H1 (cell line): Measurements from ENCODE around the gene TTF1. TPM values are rescaled to one million over a fixed set of nuclear protein-coding genes. Genes with fewer than 3 reads are reported as not detected.

Experiments used
- CTCF ChIA-PET: fragments of 300-600 bp; sonication (Branson Sonifier 250); formaldehyde crosslinking; loops from one replicate; lab custom pipeline; 2021; ENCODE audit not compliant: partially characterized antibody; lab: Charles Lee
- POLR2A ChIA-PET: fragments of 300-600 bp; sonication (Branson Sonifier 250); formaldehyde crosslinking; loops from one replicate; lab custom pipeline; 2021; ENCODE audit warnings: inconsistent platforms; ENCODE audit not compliant: partially characterized antibody; lab: Charles Lee
- DNase-seq, 2 experiments: peaks; one replicate each; pipeline versions ENCODE4 v3.0.0 to v3.0.0-alpha.2; 2010 to 2022; ENCODE audit warnings: low spot score in 2 of 2, low read depth in 1 of 2, mixed read lengths in 1 of 2
- FAIRE-seq: peaks from 2 replicates; lab custom pipeline; 2011; peaks lifted over from hg19 to GRCh38; lab: Jason Lieb, UNC
- H2AFZ ChIP-seq: 2 replicates; pipeline ENCODE4 v1.8.1; 2012; ENCODE audit warnings: low read length, inconsistent platforms
- H2AK5ac ChIP-seq: 2 replicates; pipeline ENCODE4 v1.6.1; 2013; ENCODE audit warnings: low read depth, low read length
- H2BK120ac ChIP-seq: replicated peaks from 2 replicates; pipeline ENCODE3; 2013; ENCODE audit warnings: low read depth, low read length, inconsistent platforms
- H2BK12ac ChIP-seq: 2 replicates; pipeline ENCODE4 v1.6.1; 2013; ENCODE audit warnings: low read depth, low read length
- H2BK15ac ChIP-seq: 2 replicates; pipeline ENCODE4 v1.6.1; 2013; ENCODE audit warnings: low read length
- H2BK20ac ChIP-seq: 2 replicates; pipeline ENCODE4 v1.6.1; 2013; ENCODE audit warnings: low read length
- H2BK5ac ChIP-seq: 2 replicates; pipeline ENCODE4 v1.6.1; 2013; ENCODE audit warnings: low read depth, low read length
- H3K14ac ChIP-seq: 2 replicates; pipeline ENCODE4 v1.6.1; 2013; ENCODE audit warnings: inconsistent platforms; ENCODE audit not compliant: insufficient read length
- H3K18ac ChIP-seq: 2 replicates; pipeline ENCODE4 v1.6.1; 2013; ENCODE audit warnings: low read length; ENCODE audit errors: extremely low read depth
- H3K23ac ChIP-seq: 2 replicates; pipeline ENCODE4 v1.6.1; 2013; ENCODE audit warnings: inconsistent platforms; ENCODE audit not compliant: insufficient read length
- H3K23me2 ChIP-seq: 2 replicates; pipeline ENCODE4 v1.6.1; 2013; ENCODE audit warnings: low read depth, low read length
- H3K27ac ChIP-seq: 2 replicates; pipeline ENCODE4 v1.6.1; 2011; ENCODE audit warnings: low read depth, low read length, inconsistent platforms
- H3K27me3 ChIP-seq, 4 experiments: replicated peaks in 1 of 4; 1 replicate in 1 of 4; 2 replicates in 3 of 4; pipeline versions ENCODE4 v1.6.1 to v1.8.1; 2011 to 2013; ENCODE audit warnings: low read length in 3 of 4, mild to moderate bottlenecking in 3 of 4, inconsistent platforms in 2 of 4, mixed read lengths in 2 of 4, moderate library complexity in 1 of 4; ENCODE audit not compliant: control insufficient read depth in 3 of 4, insufficient read depth in 3 of 4; ENCODE audit errors: extremely low read depth in 1 of 4
- H3K36me3 ChIP-seq, 4 experiments: 2 replicates each; pipeline versions ENCODE4 v1.6.1 to v1.8.1; 2011 to 2013; ENCODE audit warnings: mild to moderate bottlenecking in 4 of 4, low read length in 3 of 4, moderate library complexity in 2 of 4, control low read depth in 1 of 4, inconsistent platforms in 1 of 4; ENCODE audit not compliant: insufficient read depth in 4 of 4, control insufficient read depth in 2 of 4
- H3K4ac ChIP-seq: replicated peaks from 2 replicates; pipeline ENCODE3; 2013; ENCODE audit warnings: low read length, low read depth, mixed read lengths, inconsistent platforms; ENCODE audit not compliant: insufficient read length
- H3K4me1 ChIP-seq, 4 experiments: replicated peaks in 1 of 4; 1 replicate in 1 of 4; 2 replicates in 3 of 4; pipeline versions ENCODE4 v1.6.1 to v1.8.1; 2011 to 2013; ENCODE audit warnings: low read length in 3 of 4, inconsistent platforms in 2 of 4, mixed read lengths in 1 of 4; ENCODE audit not compliant: insufficient read depth in 4 of 4, control insufficient read depth in 3 of 4
- H3K4me2 ChIP-seq, 2 experiments: 2 replicates each; pipeline versions ENCODE4 v1.6.1 to v1.8.1; 2011 to 2013; ENCODE audit warnings: low read depth in 2 of 2, low read length in 2 of 2, control low read depth in 1 of 2, inconsistent platforms in 1 of 2, mild to moderate bottlenecking in 1 of 2; ENCODE audit not compliant: insufficient read depth in 1 of 2
- H3K4me3 ChIP-seq, 4 experiments: fragments of 200-600, 300-600 bp in 1 of 4; sonication (generic), shearing (Covaris generic), sonication (Bioruptor Twin) in 1 of 4; 2 replicates each; pipeline versions ENCODE4 v1.5.1 to v1.8.1; 2011 to 2016; ENCODE audit warnings: low read length in 4 of 4, low read depth in 3 of 4, control low read depth in 2 of 4, inconsistent platforms in 2 of 4, mild to moderate bottlenecking in 2 of 4, mixed read lengths in 1 of 4, moderate library complexity in 1 of 4; ENCODE audit not compliant: insufficient read depth in 2 of 4; ENCODE audit errors: extremely low read depth in 1 of 4
- H3K56ac ChIP-seq: replicated peaks from 2 replicates; pipeline ENCODE3; 2013; ENCODE audit warnings: low read depth, mild to moderate bottlenecking, mixed read lengths, low read length, inconsistent platforms; ENCODE audit not compliant: insufficient read length
- H3K79me1 ChIP-seq: 2 replicates; pipeline ENCODE4 v1.6.1; 2013; ENCODE audit warnings: low read depth, low read length, control low read depth
- H3K79me2 ChIP-seq, 2 experiments: 2 replicates each; pipeline versions ENCODE4 v1.6.1 to v1.8.1; 2012 to 2013; ENCODE audit warnings: low read length in 2 of 2, mild to moderate bottlenecking in 2 of 2, inconsistent platforms in 1 of 2; ENCODE audit not compliant: insufficient read depth in 2 of 2, control insufficient read depth in 1 of 2
- H3K9ac ChIP-seq, 4 experiments: replicated peaks in 1 of 4; 1 replicate in 1 of 4; 2 replicates in 3 of 4; pipeline versions ENCODE4 v1.6.1 to v1.8.1; 2011 to 2013; ENCODE audit warnings: low read depth in 3 of 4, low read length in 3 of 4, control low read depth in 2 of 4, mild to moderate bottlenecking in 2 of 4, moderate library complexity in 2 of 4, inconsistent platforms in 1 of 4; ENCODE audit errors: extremely low read depth in 1 of 4
- H3K9me3 ChIP-seq, 2 experiments: 2 replicates each; pipeline versions ENCODE4 v1.6.1 to v1.8.1; 2012 to 2013; ENCODE audit warnings: mild to moderate bottlenecking in 2 of 2, moderate library complexity in 2 of 2, control low read depth in 1 of 2, inconsistent platforms in 1 of 2, low read depth in 1 of 2, low read length in 1 of 2, mixed read lengths in 1 of 2; ENCODE audit not compliant: insufficient read depth in 2 of 2
- H4K20me1 ChIP-seq, 2 experiments: replicated peaks in 1 of 2; 2 replicates each; pipeline versions ENCODE3 to v1.8.1; 2011 to 2013; ENCODE audit warnings: inconsistent platforms in 2 of 2, low read length in 2 of 2, mild to moderate bottlenecking in 1 of 2; ENCODE audit not compliant: insufficient read depth in 2 of 2, control insufficient read depth in 1 of 2
- H4K5ac ChIP-seq: 2 replicates; pipeline ENCODE4 v1.6.1; 2013; ENCODE audit warnings: low read length, low read depth, mixed read lengths, inconsistent platforms; ENCODE audit not compliant: insufficient read length
- H4K8ac ChIP-seq: 2 replicates; pipeline ENCODE4 v1.8.0; 2013; ENCODE audit warnings: mild to moderate bottlenecking, moderate library complexity, low read length, inconsistent platforms; ENCODE audit not compliant: insufficient read depth; ENCODE audit errors: extremely low read depth
- H4K91ac ChIP-seq: replicated peaks from 2 replicates; pipeline ENCODE3; 2013; ENCODE audit warnings: low read length, mixed read lengths, inconsistent platforms; ENCODE audit not compliant: insufficient read length
- HDAC2 ChIP-seq, 2 experiments: fragments of 300-600 bp in 1 of 2; sonication (generic) in 1 of 2; IDR thresholded peaks; 2 replicates each; pipeline ENCODE4 v1.6.1; 2011 to 2012; ENCODE audit warnings: low read depth in 2 of 2, low read length in 2 of 2, mild to moderate bottlenecking in 2 of 2, moderate library complexity in 2 of 2, borderline replicate concordance in 1 of 2, inconsistent platforms in 1 of 2
- HDAC6 ChIP-seq: IDR thresholded peaks from one replicate; pipeline ENCODE4 v1.7.1; 2012; ENCODE audit warnings: low read depth, mild to moderate bottlenecking, inconsistent platforms, low read length, moderate library complexity
- JUN ChIP-seq: IDR thresholded peaks from 2 replicates; pipeline ENCODE4 v1.6.1; 2011; ENCODE audit warnings: low read depth, mild to moderate bottlenecking, improper control_type of control experiment, low read length
- KDM1A ChIP-seq: fragments of 200-600, 300-600 bp; sonication (generic); IDR thresholded peaks from 2 replicates; pipeline ENCODE4 v1.7.1; 2016; ENCODE audit warnings: mild to moderate bottlenecking, low read length, borderline replicate concordance
- NANOG ChIP-seq: IDR thresholded peaks from 2 replicates; pipeline ENCODE4 v1.6.1; 2011; ENCODE audit warnings: low read length, low read depth, mild to moderate bottlenecking, inconsistent platforms; ENCODE audit not compliant: insufficient read depth, poor library complexity, severe bottlenecking
- PHF8 ChIP-seq: fragments of 200-600 bp; sonication (generic); conservative IDR thresholded peaks from 2 replicates; pipeline ENCODE4 v1.7.1; 2012; ENCODE audit warnings: low read depth, mild to moderate bottlenecking, inconsistent platforms, low read length, moderate library complexity
- POLR2A ChIP-seq, 2 experiments: IDR thresholded peaks; 1 replicate in 1 of 2; 2 replicates in 1 of 2; pipeline ENCODE4 v1.6.1; 2011; ENCODE audit warnings: low read depth in 2 of 2, low read length in 2 of 2, mild to moderate bottlenecking in 2 of 2; ENCODE audit errors: control extremely low read depth in 1 of 2
- RAD21 ChIP-seq, 2 experiments: IDR thresholded peaks in 1 of 2; conservative IDR thresholded peaks in 1 of 2; 2 replicates each; pipeline ENCODE4 v1.6.1; 2011; ENCODE audit warnings: low read depth in 2 of 2, low read length in 2 of 2, improper control_type of control experiment in 1 of 2, inconsistent platforms in 1 of 2, mild to moderate bottlenecking in 1 of 2, moderate library complexity in 1 of 2
- RBBP5 ChIP-seq: IDR thresholded peaks from 2 replicates; pipeline ENCODE4 v1.7.1; 2012; ENCODE audit warnings: low read depth, mild to moderate bottlenecking, inconsistent platforms, low read length, moderate library complexity, borderline replicate concordance
- RNF2 ChIP-seq: fragments of 200-900, 300-1000 bp; sonication (generic); IDR thresholded peaks from 2 replicates; pipeline ENCODE4 v1.7.1; 2016; ENCODE audit warnings: borderline replicate concordance, low read depth, mild to moderate bottlenecking, antibody characterized with exemption, low read length; ENCODE audit not compliant: poor library complexity, severe bottlenecking; ENCODE audit errors: missing control alignments
- SRF ChIP-seq: IDR thresholded peaks from 2 replicates; pipeline ENCODE4 v1.6.1; 2011; ENCODE audit warnings: mild to moderate bottlenecking, low read depth, low read length, moderate library complexity
- SUZ12 ChIP-seq: fragments of 200-600 bp; sonication (generic); IDR thresholded peaks from 2 replicates; pipeline ENCODE4 v1.6.1; 2012; ENCODE audit warnings: mild to moderate bottlenecking, inconsistent platforms, low read length, moderate library complexity, mixed read lengths
- TCF12 ChIP-seq: IDR thresholded peaks from 2 replicates; pipeline ENCODE4 v1.6.1; 2011; ENCODE audit warnings: low read depth, mild to moderate bottlenecking, low read length
- WGBS, 2 experiments: shearing (Covaris generic) in 1 of 2; methylation state at CpG; one replicate each; pipeline versions ENCODE4 v1.1.6 to v1.1.7; 2013 to 2015; ENCODE audit warnings: low lambda C conversion rate in 2 of 2, mixed read lengths in 2 of 2, inconsistent platforms in 1 of 2, low coverage in 1 of 2, missing lambda C conversion rate in 1 of 2; ENCODE audit not compliant: insufficient replicate concordance in 2 of 2, insufficient coverage in 1 of 2, insufficient read length in 1 of 2; ENCODE audit errors: extremely low coverage in 1 of 2, missing lambda C conversion rate in 1 of 2; 5-methylcytosine and 5-hydroxymethylcytosine counted together
- polyA plus RNA-seq, 7 experiments: library from polyadenylated mRNA; depleted of rRNA in 3 of 7; stranded (reverse) in 5 of 7; unstranded in 2 of 7; fragments of >200 nt in 5 of 7; fragments of 200-250 nt in 2 of 7; gene quantifications; 1 replicate in 5 of 7; 2 replicates in 1 of 7; 4 replicates in 1 of 7; pipeline versions ENCODE4 v1.2.1 to v1.2.3, GENCODE V29; 2011 to 2013; ENCODE audit warnings: missing spikeins in 2 of 7, mixed read lengths in 2 of 7
- total RNA-seq: library from RNA; stranded (reverse); fragmentation: NEBNext Ultra II Directional; extraction: Animal tissue kit (Norgen Biotek cat#: 25700); gene quantifications from 2 replicates; pipeline ENCODE4 v1.2.1, GENCODE V29; 2021

The TTF1 gene
- total and polyA plus RNA-seq, 2 of the 8 experiments (the other 6 are each of a cell fraction or from before 2014, with no cell fraction given) = 7.8 to 22.2 TPM

- H3K23ac ChIP-seq = no peak overlapping the region
- H3K56ac ChIP-seq = no peak overlapping the region
- H3K27me3 ChIP-seq = no peaks in the 10 kb centered on the region
- H3K14ac ChIP-seq = no peak overlapping the region
- H2BK12ac ChIP-seq = no peak overlapping the region
- no peaks in the 10 kb centered on the region for H3K9me3 ChIP-seq
- H3K4me1 ChIP-seq = no peaks in the 10 kb centered on the region
- H3K27ac ChIP-seq = no peak overlapping the region
- no peaks in the 10 kb centered on the region for H4K20me1 ChIP-seq
- no peak overlapping the region for H2BK20ac ChIP-seq
- POLR2A ChIA-PET = no interaction called here
- H3K36me3 ChIP-seq = peaks cover 24 to 68% (median 46%) of the 10 kb centered on the region in 4 experiments; a peak in 7 of 8 replicates
- no peak overlapping the region for H4K91ac ChIP-seq
- no peak overlapping the region for H2BK120ac ChIP-seq
- H4K5ac ChIP-seq = no peak overlapping the region
- H3K79me1 ChIP-seq = no peaks in the 10 kb centered on the region
- H2BK15ac ChIP-seq = no peak overlapping the region
- H3K9ac ChIP-seq = no peak overlapping the region
- no peaks in the 10 kb centered on the region for H3K79me2 ChIP-seq
- 96% methylated on average over 7 of the region's 8 CpGs; no CpG with 5 or more reads in 1 of the 2 experiments for WGBS, 2 experiments
- H4K8ac ChIP-seq = no peak overlapping the region
- no peak overlapping the region for H2BK5ac ChIP-seq
- DNase-seq (no peak), FAIRE-seq (no peak)
- H3K23me2 ChIP-seq = no peaks in the 10 kb centered on the region
- no peak overlapping the region for H2AFZ ChIP-seq
- no peak overlapping the region for H3K18ac ChIP-seq
- H3K4me2 ChIP-seq = no peak overlapping the region
- no peak overlapping the region for H3K4ac ChIP-seq
- CTCF ChIA-PET = no interaction called here
- H2AK5ac ChIP-seq = no peak overlapping the region
- H3K4me3 ChIP-seq = no peak overlapping the region
- TF ChIP-seq NANOG (no peak), RNF2 (no peak), RAD21 (IDR thresholded peaks at IDR 0.05 in 1 of 2, conservative IDR thresholded peaks at IDR 0.05 in 1 of 2; ENCODE audit: low read depth in 2 of 2, low read length in 2 of 2) (no peak), POLR2A (IDR thresholded peaks at IDR 0.05; ENCODE audit: control extremely low read depth in 1 of 2, low read depth in 2 of 2, low read length in 2 of 2) (no peak), TCF12 (no peak), RBBP5 (no peak), SUZ12 (no peak), KDM1A (no peak), HDAC6 (no peak), JUN (no peak), SRF (no peak), PHF8 (no peak), HDAC2 (IDR thresholded peaks at IDR 0.05; ENCODE audit: borderline replicate concordance in 1 of 2, low read depth in 2 of 2, low read length in 2 of 2) (no peak)
Measured at GRCh38 chr9:132384376-132384775, 22.3 kb downstream of the TTF1 start.
